Endothelial cell of umbilical vein (primary cell): Measurements from ENCODE around the gene PRDM11. TPM values are rescaled to one million over a fixed set of nuclear protein-coding genes. Genes with fewer than 3 reads are reported as not detected.

Experiments used
- BruUV-seq: library from RNA; stranded (reverse); fragments of 400-500 nt; replicated peaks from 2 replicates; lab custom pipeline; 2021; lab: Mats Ljungman, UMichigan
- CTCF ChIA-PET: fragments of 300-600, 350-600 bp; sonication (Branson Sonifier 250); formaldehyde crosslinking; loops from one replicate; lab custom pipeline; 2021; ENCODE audit warnings: antibody characterized with exemption, inconsistent platforms; lab: Charles Lee
- POLR2A ChIA-PET: fragments of 300-600, 350-600 bp; sonication (Branson Sonifier 250); formaldehyde crosslinking; loops from one replicate; lab custom pipeline; 2021; ENCODE audit warnings: antibody characterized with exemption, inconsistent platforms; lab: Charles Lee
- DNase-seq: peaks from one replicate; pipeline ENCODE4 v3.0.0-alpha.2; 2011; ENCODE audit warnings: low read depth, low spot score
- FAIRE-seq: peaks from 2 replicates; lab custom pipeline; 2011; peaks lifted over from hg19 to GRCh38; lab: Jason Lieb, UNC
- H2AFZ ChIP-seq: 2 replicates; pipeline ENCODE4 v1.6.0; 2012; ENCODE audit warnings: low read depth, low read length, control low read depth, inconsistent platforms
- H3K27ac ChIP-seq: 2 replicates; pipeline ENCODE4 v1.5.1; 2011; ENCODE audit warnings: low read depth, mild to moderate bottlenecking, control low read depth, low read length, moderate library complexity; ENCODE audit not compliant: insufficient read depth
- H3K27me3 ChIP-seq, 2 experiments: 2 replicates each; pipeline versions ENCODE4 v1.6.0 to v1.6.1; 2011; ENCODE audit warnings: low read length in 2 of 2, mixed read lengths in 1 of 2; ENCODE audit not compliant: control insufficient read depth in 2 of 2, insufficient read depth in 2 of 2
- H3K36me3 ChIP-seq, 2 experiments: 2 replicates in 1 of 2; 3 replicates in 1 of 2; pipeline ENCODE4 v1.5.1; 2011; ENCODE audit warnings: low read length in 2 of 2, mild to moderate bottlenecking in 1 of 2, moderate library complexity in 1 of 2; ENCODE audit not compliant: control insufficient read depth in 2 of 2, insufficient read depth in 2 of 2; ENCODE audit errors: extremely low read depth in 1 of 2
- H3K4me1 ChIP-seq: 3 replicates; pipeline ENCODE4 v1.5.1; 2011; ENCODE audit warnings: mild to moderate bottlenecking, low read length; ENCODE audit not compliant: control insufficient read depth, insufficient read depth; ENCODE audit errors: extremely low read depth
- H3K4me2 ChIP-seq: 2 replicates; pipeline ENCODE4 v1.6.1; 2011; ENCODE audit warnings: low read length, control low read depth, mixed read lengths; ENCODE audit not compliant: insufficient read depth
- H3K4me3 ChIP-seq, 3 experiments: fragments of 200-600 bp in 1 of 3; sonication (generic), shearing (Covaris generic) in 1 of 3; replicated peaks in 1 of 3; 2 replicates each; pipeline ENCODE4 v1.5.1; 2011 to 2016; ENCODE audit warnings: control low read depth in 3 of 3, low read length in 3 of 3, mild to moderate bottlenecking in 2 of 3, inconsistent platforms in 1 of 3, low read depth in 1 of 3, moderate library complexity in 1 of 3; ENCODE audit not compliant: insufficient read depth in 1 of 3
- H3K79me2 ChIP-seq: 2 replicates; pipeline ENCODE4 v1.6.0; 2012; ENCODE audit warnings: low read length, inconsistent platforms; ENCODE audit not compliant: control insufficient read depth, insufficient read depth
- H3K9ac ChIP-seq: replicated peaks from 2 replicates; pipeline ENCODE3; 2011; ENCODE audit warnings: low read length, control low read depth; ENCODE audit not compliant: insufficient read depth; ENCODE audit errors: extremely low read depth
- H3K9me1 ChIP-seq: replicated peaks from 3 replicates; pipeline ENCODE4 v1.6.0; 2011; ENCODE audit warnings: mild to moderate bottlenecking, low read length; ENCODE audit not compliant: control insufficient read depth, insufficient read depth; ENCODE audit errors: extremely low read depth
- H3K9me3 ChIP-seq: replicated peaks from 2 replicates; pipeline ENCODE4 v1.5.1; 2012; ENCODE audit warnings: low read length, inconsistent platforms; ENCODE audit not compliant: control insufficient read depth, insufficient read depth
- H4K20me1 ChIP-seq: replicated peaks from 2 replicates; pipeline ENCODE3; 2011; ENCODE audit warnings: mild to moderate bottlenecking, low read length; ENCODE audit not compliant: control insufficient read depth, insufficient read depth; ENCODE audit errors: extremely low read depth
- CTCF ChIP-seq, 2 donors: IDR thresholded peaks; 1 replicate in 1 of 2; 2 replicates in 1 of 2; pipeline ENCODE4 v1.5.1; 2011; ENCODE audit warnings: low read length in 2 of 2, mild to moderate bottlenecking in 2 of 2, moderate library complexity in 2 of 2, control low read depth in 1 of 2, inconsistent platforms in 1 of 2, low read depth in 1 of 2; ENCODE audit not compliant: insufficient read depth in 1 of 2; ENCODE audit errors: extremely low read depth in 1 of 2
- EZH2 ChIP-seq: IDR thresholded peaks from 2 replicates; pipeline ENCODE4 v1.6.1; 2012; ENCODE audit warnings: borderline replicate concordance, low read depth, mild to moderate bottlenecking, moderate library complexity, low read length, inconsistent platforms; ENCODE audit not compliant: severe bottlenecking
- FOS ChIP-seq: IDR thresholded peaks from 2 replicates; pipeline ENCODE4 v1.6.1; 2011; ENCODE audit warnings: mild to moderate bottlenecking, low read length, moderate library complexity, borderline replicate concordance; ENCODE audit not compliant: insufficient read depth
- GATA2 ChIP-seq: IDR thresholded peaks from 2 replicates; pipeline ENCODE4 v1.7.0; 2011; ENCODE audit warnings: low read depth, mild to moderate bottlenecking, moderate library complexity, mixed read lengths, low read length; ENCODE audit not compliant: insufficient read length, insufficient read depth
- JUN ChIP-seq: IDR thresholded peaks from 2 replicates; pipeline ENCODE4 v1.6.1; 2011; ENCODE audit warnings: borderline replicate concordance, low read depth; ENCODE audit not compliant: insufficient read length, insufficient read depth
- MAX ChIP-seq: IDR thresholded peaks from 2 replicates; pipeline ENCODE4 v1.6.1; 2011; ENCODE audit not compliant: insufficient read depth, insufficient read length
- MYC ChIP-seq: IDR thresholded peaks from one replicate; pipeline ENCODE4 v1.6.1; 2011; ENCODE audit warnings: mild to moderate bottlenecking, low read depth, low read length
- POLR2A ChIP-seq: IDR thresholded peaks from 2 replicates; pipeline ENCODE4 v1.6.1; 2012; ENCODE audit warnings: low read depth, mild to moderate bottlenecking, control low read depth, low read length
- POLR2AphosphoS5 ChIP-seq: IDR thresholded peaks from 2 replicates; pipeline ENCODE4 v1.6.1; 2012; ENCODE audit warnings: low read depth, mild to moderate bottlenecking, control low read depth, low read length, moderate library complexity; ENCODE audit not compliant: insufficient read depth
- dilution Hi-C: fragments of 300-500 bp; cut with MboI; formaldehyde crosslinking; loops from one replicate; pipeline ENCODE4 v1.15.0; 2019; ENCODE audit warnings: low sequenced_read_pairs; ENCODE audit not compliant: extremely low pct_ligation_motif_present
- intact Hi-C: fragments of 100-400 bp; cut with micrococcal nuclease; formaldehyde crosslinking; loops from one replicate; pipeline ENCODE4 v1.10.0; 2022
- polyA plus RNA-seq, 4 experiments: library from polyadenylated mRNA; depleted of rRNA in 3 of 4; stranded (reverse) in 3 of 4; unstranded in 1 of 4; fragments of >200 nt; gene quantifications; 2 replicates each; pipeline versions ENCODE4 v1.2.1 to v1.2.3, GENCODE V29; 2011 to 2012; ENCODE audit warnings: missing spikeins in 1 of 4
- total RNA-seq: library from RNA; stranded (reverse); gene quantifications from 2 replicates; pipeline ENCODE4 v1.2.3, GENCODE V29; 2021

Gene PRDM11
- total and polyA plus RNA-seq, 2 donors (not counting 3 experiments of a cell fraction or from before 2014, with no cell fraction given): 6.9 to 14.1 TPM

- no TSS peak for BruUV-seq
These were observed 134.0 kb downstream of the PRDM11 start for GRCh38 chr11:45280449-45280848.

More at GRCh38 chr11:45280449-45280848, 134.0 kb downstream of the PRDM11 start:
- no peak for DNase-seq
- no peaks in the 10 kb centered on the region for H4K20me1 ChIP-seq
- H2AFZ ChIP-seq: no peak overlapping the region
- peaks cover 14 to 18% of the 10 kb centered on the region in 2 experiments for H3K27me3 ChIP-seq
- TF ChIP-seq CTCF (IDR thresholded peaks at IDR 0.05; ENCODE audit: extremely low read depth in 1 of 2, insufficient read depth in 1 of 2, low read depth in 1 of 2, low read length in 2 of 2) (no peak), JUN (no peak), POLR2A (no peak), FOS (no peak), POLR2AphosphoS5 (no peak), MYC (no peak), GATA2 (no peak), MAX (no peak), EZH2 (no peak)
- ChIA-PET CTCF (no interaction called here), POLR2A (no interaction called here)
- intact Hi-C loops (no loop called here), dilution Hi-C loops (no loop called here)
- FAIRE-seq: no peak
- H3K9me1 ChIP-seq: no peaks in the 10 kb centered on the region
- H3K36me3 ChIP-seq: no peaks in the 10 kb centered on the region
- H3K4me1 ChIP-seq: no peaks in the 10 kb centered on the region
- H3K9ac ChIP-seq: no peak overlapping the region
- H3K4me3 ChIP-seq: no peak overlapping the region
- no peaks in the 10 kb centered on the region for H3K79me2 ChIP-seq
- no peak overlapping the region for H3K4me2 ChIP-seq
- no peaks in the 10 kb centered on the region for H3K9me3 ChIP-seq
- H3K27ac ChIP-seq: no peak overlapping the region
